Coronary artery (tissue), 2 donors: ENCODE results near the gene BAG3.

Experiments
- DNase-seq: peaks from one replicate; pipeline ENCODE4 v3.0.0-alpha.2; 2017; ENCODE audit warnings: low spot score
- H3K27ac ChIP-seq, 2 donors: fragments of 200-600 bp; sonication (generic); one replicate each; pipeline ENCODE4 v1.5.1; 2016 to 2019
- H3K4me3 ChIP-seq: fragments of 200-600 bp; sonication (generic); 2 replicates; pipeline ENCODE4 v1.5.1; 2016; ENCODE audit warnings: mild to moderate bottlenecking, moderate library complexity
- CTCF ChIP-seq: fragments of 200-600 bp; sonication (generic); IDR thresholded peaks from one replicate; pipeline ENCODE4 v1.5.1; 2019; ENCODE audit warnings: antibody characterized with exemption

Gene BAG3

GRCh38 chr10:119640875-119641526 lies 10.2 kb upstream of the BAG3 start:
- no peak for DNase-seq
- H3K27ac ChIP-seq: no peak overlapping the region
- no peak for TF ChIP-seq CTCF

GRCh38 chr10:119642556-119643111 lies 8.5 kb upstream of the BAG3 start:
- no peak for DNase-seq
- TF ChIP-seq CTCF: no peak

More at GRCh38 chr10:119640875-119641526, 10.2 kb upstream of the BAG3 start:
- no peak overlapping the region for H3K4me3 ChIP-seq

GRCh38 chr10:119643306-119644204 lies 7.6 kb upstream of the BAG3 start:
- no peak for TF ChIP-seq CTCF
- no peak overlapping the region for H3K4me3 ChIP-seq
- no peak overlapping the region for H3K27ac ChIP-seq
- no peak for DNase-seq

More at GRCh38 chr10:119642556-119643111, 8.5 kb upstream of the BAG3 start:
- Histone ChIP-seq H3K27ac (no peak overlapping the region), H3K4me3 (no peak overlapping the region)

- H3K4me3 ChIP-seq: no peak overlapping the region
- no peak overlapping the region for H3K27ac ChIP-seq
- TF ChIP-seq CTCF: no peak
Measured at GRCh38 chr10:119644205-119644814, 6.9 kb upstream of the BAG3 start.

GRCh38 chr10:119644994-119645393 lies 6.2 kb upstream of the BAG3 start:
- no peak for DNase-seq
- no peak for TF ChIP-seq CTCF
- Histone ChIP-seq H3K27ac (no peak overlapping the region), H3K4me3 (no peak overlapping the region)

More at GRCh38 chr10:119644205-119644814, 6.9 kb upstream of the BAG3 start:
- DNase-seq: no peak

- no peak overlapping the region for H3K4me3 ChIP-seq
- TF ChIP-seq CTCF: no peak
- no peak overlapping the region for H3K27ac ChIP-seq
- DNase-seq: no peak
Measured at GRCh38 chr10:119650062-119650461, 1.1 kb upstream of the BAG3 start.
